Activated CD8-positive, alpha-beta T cell treated with anti-CD3 and anti-CD28 coated beads for 36 hours (primary cell): ENCODE results near the gene TK2. TPM values are rescaled to one million over a fixed set of nuclear protein-coding genes. Genes with fewer than 3 reads are reported as not detected.

Source experiments
- ATAC-seq: fragments of 200-7000 bp; cut with Tn5 transposase; one replicate; pipeline ENCODE4 v1.10.0; 2021; ENCODE audit warnings: mild to moderate bottlenecking, moderate library complexity
- CTCF ChIA-PET: fragments of 350-600 bp; sonication (Branson Sonifier 250); formaldehyde crosslinking; loops from one replicate; lab custom pipeline; 2021; ENCODE audit warnings: antibody characterized with exemption; lab: Charles Lee
- POLR2A ChIA-PET: fragments of 350-600 bp; sonication (Branson Sonifier 250); formaldehyde crosslinking; loops from one replicate; lab custom pipeline; 2021; ENCODE audit warnings: antibody characterized with exemption; lab: Charles Lee
- DNase-seq: peaks from one replicate; pipeline ENCODE4 v3.0.0-alpha.2; 2020
- H3K27ac Mint-ChIP-seq: one replicate; pipeline ENCODE4 v1.8.0; 2021; ENCODE audit warnings: mild to moderate bottlenecking, mixed read lengths
- H3K27me3 Mint-ChIP-seq: one replicate; pipeline ENCODE4 v1.8.0; 2021; ENCODE audit warnings: mixed read lengths
- H3K36me3 Mint-ChIP-seq: one replicate; pipeline ENCODE4 v1.8.0; 2021; ENCODE audit warnings: low read depth, mixed read lengths
- H3K4me1 Mint-ChIP-seq: one replicate; pipeline ENCODE4 v1.8.0; 2021; ENCODE audit warnings: low read depth, mixed read lengths
- H3K4me3 Mint-ChIP-seq: one replicate; pipeline ENCODE4 v1.8.0; 2021; ENCODE audit warnings: mild to moderate bottlenecking, moderate library complexity, mixed read lengths
- H3K9me3 Mint-ChIP-seq: one replicate; pipeline ENCODE4 v1.8.0; 2021; ENCODE audit warnings: mixed read lengths
- CTCF ChIP-seq: fragments of 200-600 bp; IDR thresholded peaks from one replicate; pipeline ENCODE4 v1.8.0; 2022; ENCODE audit warnings: antibody characterized with exemption, mild to moderate bottlenecking
- intact Hi-C: fragments of 100-400 bp; cut with micrococcal nuclease; formaldehyde crosslinking; loops from one replicate; pipeline ENCODE4 v1.10.0; 2022
- total RNA-seq, 2 experiments: library from RNA; stranded (reverse); gene quantifications; one replicate each; pipeline ENCODE4 v1.2.3, GENCODE V29; 2021

The TK2 gene
- total RNA-seq, 2 experiments from 2014 or later = 3.2 to 4.4 TPM

GRCh38 chr16:66594739-66595138 is 44.8 kb upstream of the TK2 start:
- no peaks in the 10 kb centered on the region for H3K9me3 Mint-ChIP-seq
- DNase-seq (no peak), ATAC-seq (no peak)
- H3K27ac Mint-ChIP-seq = no peak overlapping the region
- TF ChIP-seq CTCF = no peak
- CTCF ChIA-PET = interaction anchor here (0.7 to 2.9 kb wide), 2 partner anchors 9 to 13 kb away, joined by 3 to 12 read pairs; no protein-coding TSS in a partner anchor
- no peak overlapping the region for H3K4me3 Mint-ChIP-seq
- H3K27me3 Mint-ChIP-seq = no peaks in the 10 kb centered on the region
- POLR2A ChIA-PET = interaction anchor here (0.6 to 0.8 kb wide), 2 partner anchors 40 to 157 kb away, joined by 3 read pairs; no protein-coding TSS in a partner anchor
- H3K4me1 Mint-ChIP-seq = peaks cover 43% of the 10 kb centered on the region
- no peaks in the 10 kb centered on the region for H3K36me3 Mint-ChIP-seq
- intact Hi-C loops = no loop called here

GRCh38 chr16:66592814-66593213 is 42.9 kb upstream of the TK2 start:
- no peaks in the 10 kb centered on the region for H3K27me3 Mint-ChIP-seq
- H3K9me3 Mint-ChIP-seq = no peaks in the 10 kb centered on the region
- DNase-seq = no peak
- CTCF ChIA-PET = interaction anchor here (0.8 to 2.9 kb wide), 3 partner anchors 15 to 83 kb away, joined by 3 to 12 read pairs (median 4); no protein-coding TSS in a partner anchor
- POLR2A ChIA-PET = no interaction called here
- no peak overlapping the region for H3K27ac Mint-ChIP-seq
- no peak for ATAC-seq
- no peak for TF ChIP-seq CTCF
- intact Hi-C loops = no loop called here
- no peaks in the 10 kb centered on the region for H3K36me3 Mint-ChIP-seq
- peaks cover 43% of the 10 kb centered on the region for H3K4me1 Mint-ChIP-seq
- H3K4me3 Mint-ChIP-seq = no peak overlapping the region

GRCh38 chr16:66592241-66592640 is 42.3 kb upstream of the TK2 start:
- H3K27me3 Mint-ChIP-seq = no peaks in the 10 kb centered on the region
- no peak for TF ChIP-seq CTCF
- no peak for DNase-seq
- POLR2A ChIA-PET = no interaction called here
- H3K9me3 Mint-ChIP-seq = no peaks in the 10 kb centered on the region
- no peak overlapping the region for H3K27ac Mint-ChIP-seq
- no peaks in the 10 kb centered on the region for H3K36me3 Mint-ChIP-seq
- peaks cover 44% of the 10 kb centered on the region for H3K4me1 Mint-ChIP-seq
- CTCF ChIA-PET = interaction anchor here (0.8 to 2.9 kb wide), 3 partner anchors 16 to 82 kb away, joined by 3 to 12 read pairs (median 4); no protein-coding TSS in a partner anchor
- ATAC-seq = no peak
- H3K4me3 Mint-ChIP-seq = no peak overlapping the region
- intact Hi-C loops = no loop called here

- Mint-ChIP-seq H3K9me3 (no peaks in the 10 kb centered on the region), H3K4me3 (peak overlapping the region; percentile 69), H3K36me3 (no peaks in the 10 kb centered on the region), H3K27ac (no peak overlapping the region), H3K4me1 (peaks cover 41% of the 10 kb centered on the region), H3K27me3 (no peaks in the 10 kb centered on the region)
- TF ChIP-seq CTCF = no peak
- ATAC-seq (no peak), DNase-seq (no peak)
- intact Hi-C loops = no loop called here
- ChIA-PET CTCF (interaction anchor here (0.8 to 3.1 kb wide), 15 partner anchors 8 to 186 kb away, joined by 3 to 29 read pairs (median 5); partner anchors contain the start of genes CMTM1 and CMTM2), POLR2A (interaction anchor here (0.7 to 2.1 kb wide), 3 partner anchors 10 to 39 kb away, joined by 3 to 11 read pairs (median 5); partner anchors contain the start of gene CKLF)
Observed at GRCh38 chr16:66591018-66591417, 41.1 kb upstream of the TK2 start.

GRCh38 chr16:66590322-66590721 is 40.4 kb upstream of the TK2 start:
- peak overlapping the region; percentile 69 for H3K4me3 Mint-ChIP-seq
- CTCF ChIA-PET = interaction anchor here (0.8 to 3.1 kb wide), 17 partner anchors 9 to 185 kb away, joined by 3 to 29 read pairs (median 5); partner anchors contain the start of genes CMTM1 and CMTM2
- no peaks in the 10 kb centered on the region for H3K36me3 Mint-ChIP-seq
- intact Hi-C loops = no loop called here
- no peaks in the 10 kb centered on the region for H3K27me3 Mint-ChIP-seq
- H3K27ac Mint-ChIP-seq = peak overlapping the region; percentile 34
- no peak for TF ChIP-seq CTCF
- H3K4me1 Mint-ChIP-seq = peaks cover 43% of the 10 kb centered on the region
- POLR2A ChIA-PET = interaction anchor here (0.7 to 2.1 kb wide), 4 partner anchors 11 to 38 kb away, joined by 3 to 11 read pairs (median 4); partner anchors contain the start of genes CKLF and CMTM3
- peak; percentile 30 for DNase-seq
- no peaks in the 10 kb centered on the region for H3K9me3 Mint-ChIP-seq
- peak; percentile 51 for ATAC-seq
